Epithelial cell of esophagus (primary cell): ENCODE measurements around the gene IRGQ.

Experiments
- DNase-seq: peaks from one replicate; pipeline ENCODE4 v3.0.0; 2010; ENCODE audit warnings: low read depth
- H3K4me3 ChIP-seq: 2 replicates; pipeline ENCODE4 v1.5.1; 2011; ENCODE audit warnings: mild to moderate bottlenecking, low read length, control low read depth
- TF ChIP-seq, protein P1 (sequence below): IDR thresholded peaks from 2 replicates; pipeline ENCODE4 v1.5.1; 2011; ENCODE audit warnings: low read depth, mild to moderate bottlenecking, low read length, control low read depth, inconsistent platforms; ENCODE audit not compliant: insufficient read depth; ENCODE audit errors: missing control alignments

IRGQ gene

DNA sequence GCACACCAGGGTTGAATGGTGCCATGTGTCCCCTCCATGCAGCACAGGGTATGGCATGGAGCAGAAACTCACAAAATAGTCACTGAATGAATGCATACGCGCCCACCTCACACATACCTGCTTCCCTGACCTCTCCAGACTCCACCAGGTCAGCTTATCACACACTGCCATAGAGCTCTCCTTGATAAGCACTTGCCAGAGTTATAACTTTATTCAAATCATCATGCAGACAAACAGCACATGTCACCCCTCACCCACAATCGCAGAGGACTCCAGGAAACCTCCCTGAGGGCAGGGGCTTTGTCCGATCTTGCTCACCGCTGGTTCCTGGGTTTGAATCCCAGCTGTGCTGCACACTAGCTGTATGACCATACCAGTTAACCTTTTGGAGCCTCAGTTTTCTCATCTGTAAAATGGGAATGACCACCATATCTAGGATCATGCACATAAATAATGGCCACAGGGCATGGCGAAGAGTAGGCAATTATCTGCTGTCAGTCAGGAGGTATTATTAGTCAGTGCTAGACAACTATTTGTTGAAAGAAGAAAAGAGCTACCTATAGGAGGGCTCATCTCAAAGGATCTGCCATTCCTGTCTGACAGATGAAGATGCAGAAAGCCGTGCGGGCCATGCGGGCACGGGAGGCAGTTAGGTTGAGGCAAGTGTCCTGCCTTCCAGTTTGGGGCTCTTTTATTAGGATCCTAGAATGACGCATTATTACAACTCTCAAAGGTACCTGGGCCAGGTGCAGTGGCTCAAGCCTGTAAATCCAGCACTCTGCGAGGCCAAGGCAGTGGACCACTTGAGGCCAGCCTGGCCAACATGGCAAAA, 34.6 kb downstream of the IRGQ start:
- DNase-seq = no peak
- no peak overlapping the region for H3K4me3 ChIP-seq
- TF ChIP-seq, protein P1, sequence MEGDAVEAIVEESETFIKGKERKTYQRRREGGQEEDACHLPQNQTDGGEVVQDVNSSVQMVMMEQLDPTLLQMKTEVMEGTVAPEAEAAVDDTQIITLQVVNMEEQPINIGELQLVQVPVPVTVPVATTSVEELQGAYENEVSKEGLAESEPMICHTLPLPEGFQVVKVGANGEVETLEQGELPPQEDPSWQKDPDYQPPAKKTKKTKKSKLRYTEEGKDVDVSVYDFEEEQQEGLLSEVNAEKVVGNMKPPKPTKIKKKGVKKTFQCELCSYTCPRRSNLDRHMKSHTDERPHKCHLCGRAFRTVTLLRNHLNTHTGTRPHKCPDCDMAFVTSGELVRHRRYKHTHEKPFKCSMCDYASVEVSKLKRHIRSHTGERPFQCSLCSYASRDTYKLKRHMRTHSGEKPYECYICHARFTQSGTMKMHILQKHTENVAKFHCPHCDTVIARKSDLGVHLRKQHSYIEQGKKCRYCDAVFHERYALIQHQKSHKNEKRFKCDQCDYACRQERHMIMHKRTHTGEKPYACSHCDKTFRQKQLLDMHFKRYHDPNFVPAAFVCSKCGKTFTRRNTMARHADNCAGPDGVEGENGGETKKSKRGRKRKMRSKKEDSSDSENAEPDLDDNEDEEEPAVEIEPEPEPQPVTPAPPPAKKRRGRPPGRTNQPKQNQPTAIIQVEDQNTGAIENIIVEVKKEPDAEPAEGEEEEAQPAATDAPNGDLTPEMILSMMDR = no peak

DNA sequence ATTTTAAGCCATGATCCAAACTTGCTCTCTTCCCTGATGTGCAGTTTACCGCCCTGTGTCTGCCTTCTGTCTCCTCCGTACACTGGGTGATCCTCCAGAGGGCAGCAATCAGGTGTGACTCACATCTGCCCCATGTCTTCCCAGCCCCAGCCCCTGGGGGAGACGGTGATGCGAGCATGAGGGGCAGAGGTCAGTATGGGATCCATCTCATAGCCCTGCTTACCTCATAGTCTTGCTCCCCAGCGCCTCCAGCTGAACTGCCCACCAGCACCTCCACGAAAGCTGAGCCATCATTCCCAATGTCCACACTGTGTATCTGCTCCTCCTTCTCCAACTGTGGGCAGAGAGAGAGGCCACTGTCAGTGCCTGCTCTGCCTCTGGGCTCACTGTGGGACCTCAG, 35.2 kb downstream of the IRGQ start:
- TF ChIP-seq, protein P1 = no peak
- no peak overlapping the region for H3K4me3 ChIP-seq
- peak; percentile 24 for DNase-seq

DNA sequence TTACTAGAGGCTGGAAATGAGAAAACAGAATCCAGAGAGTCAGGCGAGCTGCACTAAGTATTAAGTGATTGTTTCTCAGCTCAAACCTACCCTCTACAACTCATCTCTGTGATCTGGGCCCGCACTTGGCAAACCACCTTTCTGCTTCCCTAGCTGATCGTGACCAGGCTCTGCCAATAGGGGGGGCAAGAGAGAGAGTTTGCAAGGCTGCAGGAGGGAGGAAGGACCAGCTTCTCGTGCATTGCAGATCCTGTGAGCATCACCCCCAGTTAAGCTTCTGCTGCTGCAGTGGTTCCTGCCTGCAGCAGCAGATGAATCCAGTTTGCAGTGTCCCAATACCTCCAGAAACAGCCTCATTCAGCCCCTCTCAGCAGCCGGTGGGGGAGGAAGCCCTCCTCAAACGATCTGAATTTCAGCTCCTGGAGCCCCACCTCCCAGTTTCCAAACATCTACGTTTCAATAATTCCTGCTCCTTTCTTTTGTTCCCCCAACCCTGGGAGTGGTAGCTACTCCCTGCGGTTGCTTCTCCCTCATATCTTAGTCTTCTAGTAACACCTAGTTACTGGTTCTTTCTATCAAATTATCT, 40.7 kb downstream of the IRGQ start:
- no peak overlapping the region for H3K4me3 ChIP-seq
- peak; percentile 80 for DNase-seq
- TF ChIP-seq, protein P1 = peak; percentile 92

DNA sequence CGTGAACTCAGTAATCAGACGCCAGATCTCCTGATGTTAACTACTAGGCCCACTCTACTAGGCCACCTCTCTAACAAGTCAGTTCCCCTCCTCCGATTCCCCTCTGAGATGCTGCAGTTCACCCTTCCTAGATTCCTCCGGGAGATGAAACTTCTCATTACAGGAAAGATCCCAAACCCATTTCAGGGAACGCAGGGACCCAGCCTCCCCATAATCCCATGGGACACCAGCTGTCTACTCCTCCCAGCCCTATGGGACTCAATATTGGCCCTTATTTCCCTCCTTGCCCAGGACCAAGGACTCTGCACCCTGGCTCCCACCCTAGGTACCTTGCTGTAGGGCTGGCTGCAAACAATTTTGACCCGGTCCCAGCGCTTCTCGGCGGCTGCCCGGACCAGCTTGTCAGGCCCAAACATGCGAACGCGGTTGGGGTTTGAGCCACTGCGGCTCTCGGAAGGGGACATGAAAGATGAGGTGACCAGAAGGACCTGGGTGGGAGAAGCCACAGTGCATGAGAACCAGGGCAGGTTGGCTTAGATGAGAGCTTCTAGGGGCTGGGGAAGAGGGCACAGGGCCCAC, 41.5 kb downstream of the IRGQ start:
- DNase-seq = no peak
- TF ChIP-seq, protein P1 = no peak
- H3K4me3 ChIP-seq = no peak overlapping the region

DNA sequence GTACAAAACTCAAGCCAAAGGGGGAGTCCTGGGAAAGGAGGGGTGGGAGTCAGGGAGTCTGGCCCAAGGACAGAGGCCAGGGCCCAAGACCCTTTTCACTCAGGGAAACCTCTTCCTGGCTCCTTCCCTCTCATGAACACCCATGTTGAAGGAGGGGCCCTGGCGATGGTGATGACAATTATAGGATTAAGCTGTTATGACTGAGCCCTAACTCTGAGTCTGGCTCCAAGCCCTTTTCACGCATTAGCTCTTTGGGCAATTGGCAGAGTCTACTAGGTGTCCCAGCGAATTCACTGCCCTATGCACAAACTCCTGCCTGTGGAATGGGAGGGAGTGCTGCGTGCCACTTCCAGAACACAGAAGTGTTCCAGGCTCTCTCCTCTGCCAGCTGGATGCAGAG, 42.3 kb downstream of the IRGQ start:
- H3K4me3 ChIP-seq = no peak overlapping the region
- no peak for DNase-seq
- TF ChIP-seq, protein P1 = no peak

DNA sequence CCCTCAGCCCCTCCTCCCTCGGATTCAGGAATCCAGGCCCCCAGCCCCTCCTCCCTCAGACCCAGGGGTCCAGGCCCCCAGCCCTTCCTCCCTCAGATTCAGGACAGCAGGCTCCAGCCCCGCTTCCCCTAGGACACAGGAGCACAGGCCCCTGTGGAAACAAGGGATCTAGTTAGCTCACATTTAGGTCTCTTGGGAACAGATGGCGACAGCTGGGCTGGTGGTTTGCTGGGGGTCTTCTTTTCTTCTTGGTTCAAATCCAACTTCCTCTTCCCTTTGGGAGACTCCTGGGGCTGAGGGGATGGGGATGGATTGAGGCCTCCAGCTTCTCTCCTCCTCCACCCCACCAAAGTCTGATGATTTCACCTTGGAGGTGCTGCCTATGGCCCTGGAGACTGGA, 43.3 kb downstream of the IRGQ start:
- TF ChIP-seq, protein P1 = no peak
- DNase-seq = no peak
- H3K4me3 ChIP-seq = no peak overlapping the region
